ENCODE measurements around the gene SLC7A1.

- TF ChIP-seq CTCF (IDR thresholded peaks at IDR 0.05; ENCODE audit: insufficient read depth, low read length, poor library complexity, severe bottlenecking) (no peak), EZH2phosphoT487 (conservative IDR thresholded peaks at IDR 0.05; ENCODE audit: low read length) (no peak)
These were observed 44.3 kb downstream of the SLC7A1 start for GRCh38 chr13:29551214-29551613.
